GM21825 (cell line): ENCODE measurements around the gene OPN1MW3.
"Not testable (repeated sequence)": the region's sequence is repeated elsewhere in the genome, so short reads cannot be mapped to it uniquely, and the experiment has no call there.

Experiments
- ATAC-seq: cut with Tn5 transposase; IDR thresholded peaks from one replicate; pipeline ENCODE4 v1.9.1; 2021; ENCODE audit warnings: mild to moderate bottlenecking, moderate library complexity; ENCODE audit not compliant: unreplicated experiment

Gene OPN1MW3

GRCh38 chrX:154257282-154257681 lies at the start of gene OPN1MW3:
Gene OPN1MW3, plus strand, starts transcription at chrX:154257582. Its CDS starts 38 bp downstream, at chrX:154257620.
- ATAC-seq, result not testable (repeated sequence)

GRCh38 chrX:154209670-154210418 lies 47.5 kb upstream of the OPN1MW3 start:
- ATAC-seq, result peak; percentile 63

GRCh38 chrX:154211057-154211456 lies 46.3 kb upstream of the OPN1MW3 start:
- not testable (repeated sequence) for ATAC-seq

- not testable (repeated sequence) for ATAC-seq
Measured at GRCh38 chrX:154211499-154211898, 45.9 kb upstream of the OPN1MW3 start.

- ATAC-seq, result not testable (repeated sequence)
Measured at GRCh38 chrX:154219456-154219855, 37.9 kb upstream of the OPN1MW3 start, which contains the start of gene OPN1MW2. Gene OPN1MW2, plus strand, starts transcription at chrX:154219756. Its CDS starts 60 bp downstream, at chrX:154219816.

GRCh38 chrX:154225292-154225691 lies 32.1 kb upstream of the OPN1MW3 start:
- ATAC-seq, result not testable (repeated sequence)

- ATAC-seq, result not testable (repeated sequence)
Measured at GRCh38 chrX:154226706-154227105, 30.7 kb upstream of the OPN1MW3 start.

GRCh38 chrX:154231443-154231842 lies 25.9 kb upstream of the OPN1MW3 start:
- not testable (repeated sequence) for ATAC-seq

GRCh38 chrX:154233620-154234019 lies 23.8 kb upstream of the OPN1MW3 start:
- ATAC-seq, result not testable (repeated sequence)

- ATAC-seq, result not testable (repeated sequence)
Measured at GRCh38 chrX:154238939-154239559, 18.3 kb upstream of the OPN1MW3 start.

- ATAC-seq, result not testable (repeated sequence)
Measured at GRCh38 chrX:154239982-154240503, 17.3 kb upstream of the OPN1MW3 start.

GRCh38 chrX:154247377-154248045 lies 9.9 kb upstream of the OPN1MW3 start:
- not testable (repeated sequence) for ATAC-seq

- not testable (repeated sequence) for ATAC-seq
Measured at GRCh38 chrX:154248076-154248475, 9.3 kb upstream of the OPN1MW3 start.

- ATAC-seq, result not testable (repeated sequence)
Measured at GRCh38 chrX:154258711-154259110, 1.3 kb downstream of the OPN1MW3 start.

- ATAC-seq, result not testable (repeated sequence)
Measured at GRCh38 chrX:154263072-154263471, 5.7 kb downstream of the OPN1MW3 start.

- not testable (repeated sequence) for ATAC-seq
Measured at GRCh38 chrX:154269245-154269644, 11.9 kb downstream of the OPN1MW3 start.

- ATAC-seq, result peak; percentile 70
Measured at GRCh38 chrX:154284489-154285338, 27.3 kb downstream of the OPN1MW3 start.

- ATAC-seq, result not testable (repeated sequence)
Measured at GRCh38 chrX:154286406-154286805, 29.0 kb downstream of the OPN1MW3 start.

GRCh38 chrX:154294791-154295574 lies 37.6 kb downstream of the OPN1MW3 start, which contains the start of gene TEX28:
Gene TEX28, minus strand, starts transcription at chrX:154295124. Its CDS starts 3,007 bp downstream, at chrX:154292117.
- ATAC-seq, result no peak
